ENCODE results near the gene C12orf56.

Gene C12orf56

GRCh38 chr12:64419696-64420095 lies 29.1 kb upstream of the C12orf56 start:
- no peak overlapping the region for H3K27ac ChIP-seq
- TF ChIP-seq ZFX (IDR thresholded peaks at IDR 0.05) (no peak), CTCF (conservative IDR thresholded peaks at IDR 0.05) (no peak)

- H3K27ac ChIP-seq: no peak overlapping the region
- TF ChIP-seq ZFX (IDR thresholded peaks at IDR 0.05) (no peak), CTCF (conservative IDR thresholded peaks at IDR 0.05) (no peak)
These were observed 27.7 kb upstream of the C12orf56 start for GRCh38 chr12:64418209-64418608.

- no peak overlapping the region for H3K27ac ChIP-seq
- TF ChIP-seq CTCF (conservative IDR thresholded peaks at IDR 0.05) (no peak), ZFX (IDR thresholded peaks at IDR 0.05) (no peak)
These were observed 23.3 kb upstream of the C12orf56 start for GRCh38 chr12:64413884-64414283.

- H3K27ac ChIP-seq: no peak overlapping the region
- no peak for TF ChIP-seq CTCF (conservative IDR thresholded peaks at IDR 0.05)
- no peak for TF ChIP-seq ZFX (IDR thresholded peaks at IDR 0.05)
These were observed 21.9 kb upstream of the C12orf56 start for GRCh38 chr12:64412459-64412858.

- H3K27ac ChIP-seq: no peak overlapping the region
- TF ChIP-seq CTCF (conservative IDR thresholded peaks at IDR 0.05) (no peak), ZFX (IDR thresholded peaks at IDR 0.05) (no peak)
These were observed 20.9 kb upstream of the C12orf56 start for GRCh38 chr12:64411427-64411826.

GRCh38 chr12:64407342-64408223 lies 17.0 kb upstream of the C12orf56 start:
- TF ChIP-seq CTCF (conservative IDR thresholded peaks at IDR 0.05): no peak
- TF ChIP-seq ZFX (IDR thresholded peaks at IDR 0.05): no peak
- H3K27ac ChIP-seq: no peak overlapping the region

- peak overlapping the region; percentile 100 for H3K27ac ChIP-seq
- TF ChIP-seq ZFX (IDR thresholded peaks at IDR 0.05) (peak; percentile 75), CTCF (conservative IDR thresholded peaks at IDR 0.05) (no peak)
These were observed 14.1 kb upstream of the C12orf56 start for GRCh38 chr12:64404470-64405256.

All from C4-2B (cell line).